GM23338 (cell line): ENCODE results near the gene JKAMP. TPM values are rescaled to one million over a fixed set of nuclear protein-coding genes. Genes with fewer than 3 reads are reported as not detected.

Source experiments
- ATAC-seq: fragments of 200-7000 bp; cut with Tn5 transposase; 3 replicates; pipeline ENCODE4 v1.9.1; 2020
- DNase-seq: peaks from one replicate; pipeline ENCODE4 v3.0.0-alpha.2; 2015; ENCODE audit warnings: low spot score
- H2AFZ ChIP-seq: fragments of 200-600 bp; sonication (generic); 2 replicates; pipeline ENCODE4 v1.8.0; 2016; ENCODE audit warnings: antibody characterized with exemption, mild to moderate bottlenecking, moderate library complexity
- H3F3A ChIP-seq: fragments of 200-600 bp; sonication (generic); replicated peaks from 2 replicates; pipeline ENCODE4 v1.8.0; 2017; ENCODE audit warnings: antibody characterized with exemption, mixed run types, low read depth
- H3K27ac ChIP-seq: fragments of 200-600 bp; sonication (generic); 2 replicates; pipeline ENCODE4 v1.6.1; 2016; ENCODE audit warnings: low read depth
- H3K27me3 ChIP-seq: fragments of 200-600 bp; sonication (generic); 2 replicates; pipeline ENCODE4 v1.8.0; 2016; ENCODE audit warnings: mild to moderate bottlenecking, mixed run types, moderate library complexity; ENCODE audit not compliant: insufficient read depth
- H3K36me3 ChIP-seq: fragments of 200-600 bp; sonication (generic); 2 replicates; pipeline ENCODE4 v1.8.0; 2016; ENCODE audit warnings: mild to moderate bottlenecking; ENCODE audit not compliant: insufficient read depth
- H3K4me1 ChIP-seq: fragments of 200-600 bp; sonication (generic); 2 replicates; pipeline ENCODE4 v1.8.0; 2016; ENCODE audit warnings: mild to moderate bottlenecking, moderate library complexity; ENCODE audit not compliant: insufficient read depth
- H3K4me2 ChIP-seq: fragments of 200-600 bp; sonication (generic); 2 replicates; pipeline ENCODE4 v1.7.1; 2017; ENCODE audit warnings: mixed run types
- H3K4me3 ChIP-seq: fragments of 200-600 bp; sonication (generic); 2 replicates; pipeline ENCODE4 v1.6.1; 2016; ENCODE audit warnings: mixed run types
- H3K79me2 ChIP-seq: fragments of 200-600 bp; sonication (generic); replicated peaks from 2 replicates; pipeline ENCODE4 v1.8.0; 2017; ENCODE audit warnings: mild to moderate bottlenecking; ENCODE audit not compliant: insufficient read depth
- H3K9me2 ChIP-seq: fragments of 200-600 bp; sonication (generic); 2 replicates; pipeline ENCODE4 v1.8.0; 2017; ENCODE audit not compliant: insufficient read depth
- H4K20me1 ChIP-seq: fragments of 200-600 bp; sonication (generic); replicated peaks from 2 replicates; pipeline ENCODE4 v1.8.0; 2017; ENCODE audit warnings: mild to moderate bottlenecking; ENCODE audit not compliant: insufficient read depth
- H3K27ac Mint-ChIP-seq: 2 replicates; pipeline ENCODE4 v1.8.0; 2020; ENCODE audit warnings: inconsistent platforms, mild to moderate bottlenecking, moderate library complexity, mixed read lengths
- H3K27me3 Mint-ChIP-seq: 3 replicates; pipeline ENCODE4 v1.8.0; 2022; ENCODE audit warnings: low read depth, mild to moderate bottlenecking, moderate library complexity, mixed read lengths, inconsistent platforms; ENCODE audit not compliant: insufficient read depth, poor library complexity
- H3K36me3 Mint-ChIP-seq: 3 replicates; pipeline ENCODE4 v1.8.0; 2021; ENCODE audit warnings: low read depth, mild to moderate bottlenecking, inconsistent platforms, moderate library complexity, mixed read lengths
- H3K4me1 Mint-ChIP-seq: 3 replicates; pipeline ENCODE4 v1.8.0; 2020; ENCODE audit warnings: mild to moderate bottlenecking, inconsistent platforms, mixed read lengths
- H3K4me3 Mint-ChIP-seq: 3 replicates; pipeline ENCODE4 v1.8.0; 2021; ENCODE audit warnings: moderate library complexity, mild to moderate bottlenecking, inconsistent platforms, mixed read lengths
- H3K9me3 Mint-ChIP-seq: 3 replicates; pipeline ENCODE4 v1.8.0; 2020; ENCODE audit warnings: moderate library complexity, mild to moderate bottlenecking, inconsistent platforms, mixed read lengths
- EZH2 ChIP-seq: fragments of 200-600 bp; sonication (generic); IDR thresholded peaks from one replicate; pipeline ENCODE4 v1.8.0; 2017; ENCODE audit warnings: antibody characterized with exemption, mild to moderate bottlenecking, low read depth; ENCODE audit not compliant: unreplicated experiment
- ZNF114 ChIP-seq: fragments of 250-450 bp; sonication (Bioruptor Pico); IDR thresholded peaks from 2 replicates; pipeline ENCODE4 v1.5.0; 2020; ENCODE audit warnings: mild to moderate bottlenecking, moderate library complexity
- ZNF331 ChIP-seq: fragments of 250-450 bp; sonication (Bioruptor Pico); IDR thresholded peaks from 2 replicates; pipeline ENCODE4 v1.5.0; 2020; ENCODE audit warnings: low read depth, mild to moderate bottlenecking, moderate library complexity
- polyA plus RNA-seq: library from polyadenylated mRNA; unstranded; fragments of >200 nt; fragmentation: Nextera tagmentation; extraction: Ambion mirVana; gene quantifications from 2 replicates; pipeline ENCODE4 v1.2.1, GENCODE V29; 2016
- total RNA-seq: library from RNA; depleted of rRNA; stranded (reverse); fragments of >200 nt; shearing (Covaris generic); gene quantifications from 2 replicates; pipeline ENCODE4 v1.2.3, GENCODE V29; 2014
- TF ChIP-seq, protein P1 (sequence below): fragments of 250-450 bp; sonication (Bioruptor Pico); IDR thresholded peaks from 2 replicates; pipeline ENCODE4 v1.5.0; 2020; ENCODE audit warnings: mild to moderate bottlenecking, moderate library complexity
- TF ChIP-seq, protein P2 (sequence below), 2 experiments: fragments of 200-600 bp in 1 of 2; sonication (generic) in 1 of 2; conservative IDR thresholded peaks; 2 replicates each; pipeline versions ENCODE4 v1.5.1 to v1.6.1; 2016 to 2017; ENCODE audit warnings: antibody characterized with exemption in 2 of 2, low read depth in 2 of 2, mild to moderate bottlenecking in 2 of 2, moderate library complexity in 1 of 2
- TF ChIP-seq, protein P3 (sequence below): IDR thresholded peaks from 2 replicates; pipeline ENCODE4 v1.6.1; 2016; ENCODE audit warnings: antibody characterized with exemption

JKAMP gene
- total and polyA plus RNA-seq, 2 experiments from 2014 or later, result 31.6 to 66.8 TPM

DNA sequence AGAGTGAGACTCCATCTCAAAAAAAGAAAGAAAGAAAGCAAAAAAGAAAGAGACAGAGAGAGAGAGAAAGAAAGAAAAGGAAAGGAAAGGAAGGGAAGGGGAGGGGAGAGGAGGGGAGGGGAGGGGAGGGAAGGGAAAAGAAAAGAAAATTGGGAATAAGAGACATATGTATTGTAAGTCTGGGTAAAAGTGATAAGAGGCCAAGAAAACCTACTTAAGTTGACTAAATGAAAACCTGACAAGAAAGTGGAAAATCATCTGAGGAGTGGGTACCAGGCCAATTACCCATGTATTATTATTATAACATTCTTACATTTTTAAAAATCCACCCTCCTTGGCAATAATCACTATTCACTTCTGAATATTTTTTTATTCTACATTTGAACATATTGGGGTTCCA is 46.0 kb downstream of the JKAMP start (continued):
- TF ChIP-seq, protein P1, sequence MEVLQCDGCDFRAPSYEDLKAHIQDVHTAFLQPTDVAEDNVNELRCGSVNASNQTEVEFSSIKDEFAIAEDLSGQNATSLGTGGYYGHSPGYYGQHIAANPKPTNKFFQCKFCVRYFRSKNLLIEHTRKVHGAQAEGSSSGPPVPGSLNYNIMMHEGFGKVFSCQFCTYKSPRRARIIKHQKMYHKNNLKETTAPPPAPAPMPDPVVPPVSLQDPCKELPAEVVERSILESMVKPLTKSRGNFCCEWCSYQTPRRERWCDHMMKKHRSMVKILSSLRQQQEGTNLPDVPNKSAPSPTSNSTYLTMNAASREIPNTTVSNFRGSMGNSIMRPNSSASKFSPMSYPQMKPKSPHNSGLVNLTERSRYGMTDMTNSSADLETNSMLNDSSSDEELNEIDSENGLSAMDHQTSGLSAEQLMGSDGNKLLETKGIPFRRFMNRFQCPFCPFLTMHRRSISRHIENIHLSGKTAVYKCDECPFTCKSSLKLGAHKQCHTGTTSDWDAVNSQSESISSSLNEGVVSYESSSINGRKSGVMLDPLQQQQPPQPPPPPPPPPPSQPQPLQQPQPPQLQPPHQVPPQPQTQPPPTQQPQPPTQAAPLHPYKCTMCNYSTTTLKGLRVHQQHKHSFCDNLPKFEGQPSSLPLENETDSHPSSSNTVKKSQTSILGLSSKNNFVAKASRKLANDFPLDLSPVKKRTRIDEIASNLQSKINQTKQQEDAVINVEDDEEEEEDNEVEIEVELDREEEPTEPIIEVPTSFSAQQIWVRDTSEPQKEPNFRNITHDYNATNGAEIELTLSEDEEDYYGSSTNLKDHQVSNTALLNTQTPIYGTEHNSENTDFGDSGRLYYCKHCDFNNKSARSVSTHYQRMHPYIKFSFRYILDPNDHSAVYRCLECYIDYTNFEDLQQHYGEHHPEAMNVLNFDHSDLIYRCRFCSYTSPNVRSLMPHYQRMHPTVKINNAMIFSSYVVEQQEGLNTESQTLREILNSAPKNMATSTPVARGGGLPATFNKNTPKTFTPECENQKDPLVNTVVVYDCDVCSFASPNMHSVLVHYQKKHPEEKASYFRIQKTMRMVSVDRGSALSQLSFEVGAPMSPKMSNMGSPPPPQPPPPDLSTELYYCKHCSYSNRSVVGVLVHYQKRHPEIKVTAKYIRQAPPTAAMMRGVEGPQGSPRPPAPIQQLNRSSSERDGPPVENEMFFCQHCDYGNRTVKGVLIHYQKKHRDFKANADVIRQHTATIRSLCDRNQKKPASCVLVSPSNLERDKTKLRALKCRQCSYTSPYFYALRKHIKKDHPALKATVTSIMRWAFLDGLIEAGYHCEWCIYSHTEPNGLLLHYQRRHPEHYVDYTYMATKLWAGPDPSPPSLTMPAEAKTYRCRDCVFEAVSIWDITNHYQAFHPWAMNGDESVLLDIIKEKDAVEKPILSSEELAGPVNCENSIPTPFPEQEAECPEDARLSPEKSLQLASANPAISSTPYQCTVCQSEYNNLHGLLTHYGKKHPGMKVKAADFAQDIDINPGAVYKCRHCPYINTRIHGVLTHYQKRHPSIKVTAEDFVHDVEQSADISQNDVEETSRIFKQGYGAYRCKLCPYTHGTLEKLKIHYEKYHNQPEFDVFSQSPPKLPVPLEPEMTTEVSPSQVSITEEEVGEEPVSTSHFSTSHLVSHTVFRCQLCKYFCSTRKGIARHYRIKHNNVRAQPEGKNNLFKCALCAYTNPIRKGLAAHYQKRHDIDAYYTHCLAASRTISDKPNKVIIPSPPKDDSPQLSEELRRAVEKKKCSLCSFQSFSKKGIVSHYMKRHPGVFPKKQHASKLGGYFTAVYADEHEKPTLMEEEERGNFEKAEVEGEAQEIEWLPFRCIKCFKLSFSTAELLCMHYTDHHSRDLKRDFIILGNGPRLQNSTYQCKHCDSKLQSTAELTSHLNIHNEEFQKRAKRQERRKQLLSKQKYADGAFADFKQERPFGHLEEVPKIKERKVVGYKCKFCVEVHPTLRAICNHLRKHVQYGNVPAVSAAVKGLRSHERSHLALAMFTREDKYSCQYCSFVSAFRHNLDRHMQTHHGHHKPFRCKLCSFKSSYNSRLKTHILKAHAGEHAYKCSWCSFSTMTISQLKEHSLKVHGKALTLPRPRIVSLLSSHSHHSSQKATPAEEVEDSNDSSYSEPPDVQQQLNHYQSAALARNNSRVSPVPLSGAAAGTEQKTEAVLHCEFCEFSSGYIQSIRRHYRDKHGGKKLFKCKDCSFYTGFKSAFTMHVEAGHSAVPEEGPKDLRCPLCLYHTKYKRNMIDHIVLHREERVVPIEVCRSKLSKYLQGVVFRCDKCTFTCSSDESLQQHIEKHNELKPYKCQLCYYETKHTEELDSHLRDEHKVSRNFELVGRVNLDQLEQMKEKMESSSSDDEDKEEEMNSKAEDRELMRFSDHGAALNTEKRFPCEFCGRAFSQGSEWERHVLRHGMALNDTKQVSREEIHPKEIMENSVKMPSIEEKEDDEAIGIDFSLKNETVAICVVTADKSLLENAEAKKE (CRISPR knock-in tag), result no peak

DNA sequence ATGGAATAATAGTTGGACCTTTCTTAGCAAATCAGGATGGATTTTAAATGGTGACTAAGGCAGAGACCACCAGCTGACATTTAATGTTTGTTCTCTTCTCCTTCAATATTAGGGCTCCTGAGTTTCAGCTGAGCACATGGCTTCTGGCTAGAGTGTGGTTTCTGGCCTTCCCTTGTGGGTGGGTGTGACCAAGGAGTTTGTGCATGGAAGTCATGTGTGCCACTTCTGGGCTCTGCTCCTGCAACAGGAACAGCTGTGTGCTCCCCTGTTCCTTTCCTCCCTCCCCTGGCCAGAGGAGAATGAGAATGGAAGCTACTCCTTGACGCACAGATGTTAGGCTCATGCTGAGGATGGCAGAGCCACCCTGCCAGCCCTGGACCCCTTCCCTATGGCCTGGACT is 48.1 kb downstream of the JKAMP start:
- ATAC-seq, result no peak
- no peaks in the 10 kb centered on the region for H3K9me3 Mint-ChIP-seq
- no peaks in the 10 kb centered on the region for H3K4me1 Mint-ChIP-seq

More for the DNA sequence above, 48.1 kb downstream of the JKAMP start:
- Histone ChIP-seq H3F3A (no peaks in the 10 kb centered on the region), H3K9me2 (no peaks in the 10 kb centered on the region), H3K27ac (no peak overlapping the region), H2AFZ (no peak overlapping the region), H3K4me3 (no peak overlapping the region), H3K79me2 (no peaks in the 10 kb centered on the region), H4K20me1 (no peaks in the 10 kb centered on the region), H3K4me1 (no peaks in the 10 kb centered on the region), H3K27me3 (no peaks in the 10 kb centered on the region), H3K36me3 (no peaks in the 10 kb centered on the region), H3K4me2 (no peak overlapping the region)
- no peak overlapping the region for H3K27ac Mint-ChIP-seq
- H3K36me3 Mint-ChIP-seq, result no peaks in the 10 kb centered on the region
- TF ChIP-seq ZNF114 (no peak), EZH2 (no peak), ZNF331 (CRISPR knock-in tag) (no peak)
- TF ChIP-seq, protein P2, sequence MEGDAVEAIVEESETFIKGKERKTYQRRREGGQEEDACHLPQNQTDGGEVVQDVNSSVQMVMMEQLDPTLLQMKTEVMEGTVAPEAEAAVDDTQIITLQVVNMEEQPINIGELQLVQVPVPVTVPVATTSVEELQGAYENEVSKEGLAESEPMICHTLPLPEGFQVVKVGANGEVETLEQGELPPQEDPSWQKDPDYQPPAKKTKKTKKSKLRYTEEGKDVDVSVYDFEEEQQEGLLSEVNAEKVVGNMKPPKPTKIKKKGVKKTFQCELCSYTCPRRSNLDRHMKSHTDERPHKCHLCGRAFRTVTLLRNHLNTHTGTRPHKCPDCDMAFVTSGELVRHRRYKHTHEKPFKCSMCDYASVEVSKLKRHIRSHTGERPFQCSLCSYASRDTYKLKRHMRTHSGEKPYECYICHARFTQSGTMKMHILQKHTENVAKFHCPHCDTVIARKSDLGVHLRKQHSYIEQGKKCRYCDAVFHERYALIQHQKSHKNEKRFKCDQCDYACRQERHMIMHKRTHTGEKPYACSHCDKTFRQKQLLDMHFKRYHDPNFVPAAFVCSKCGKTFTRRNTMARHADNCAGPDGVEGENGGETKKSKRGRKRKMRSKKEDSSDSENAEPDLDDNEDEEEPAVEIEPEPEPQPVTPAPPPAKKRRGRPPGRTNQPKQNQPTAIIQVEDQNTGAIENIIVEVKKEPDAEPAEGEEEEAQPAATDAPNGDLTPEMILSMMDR (conservative IDR thresholded peaks at IDR 0.05; ENCODE audit: low read depth in 2 of 2), result no peak
- TF ChIP-seq, protein P3, sequence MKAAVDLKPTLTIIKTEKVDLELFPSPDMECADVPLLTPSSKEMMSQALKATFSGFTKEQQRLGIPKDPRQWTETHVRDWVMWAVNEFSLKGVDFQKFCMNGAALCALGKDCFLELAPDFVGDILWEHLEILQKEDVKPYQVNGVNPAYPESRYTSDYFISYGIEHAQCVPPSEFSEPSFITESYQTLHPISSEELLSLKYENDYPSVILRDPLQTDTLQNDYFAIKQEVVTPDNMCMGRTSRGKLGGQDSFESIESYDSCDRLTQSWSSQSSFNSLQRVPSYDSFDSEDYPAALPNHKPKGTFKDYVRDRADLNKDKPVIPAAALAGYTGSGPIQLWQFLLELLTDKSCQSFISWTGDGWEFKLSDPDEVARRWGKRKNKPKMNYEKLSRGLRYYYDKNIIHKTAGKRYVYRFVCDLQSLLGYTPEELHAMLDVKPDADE, result no peak
- DNase-seq, result no peak
- no peak overlapping the region for H3K4me3 Mint-ChIP-seq
- H3K27me3 Mint-ChIP-seq, result no peaks in the 10 kb centered on the region
